ENCODE measurements around the gene UBN1. TPM values are rescaled to one million over a fixed set of nuclear protein-coding genes. Genes with fewer than 3 reads are reported as not detected.

The UBN1 gene
- polyA plus RNA-seq, 3 donors: 30.1 to 35.4 (median 33.0) TPM

DNA sequence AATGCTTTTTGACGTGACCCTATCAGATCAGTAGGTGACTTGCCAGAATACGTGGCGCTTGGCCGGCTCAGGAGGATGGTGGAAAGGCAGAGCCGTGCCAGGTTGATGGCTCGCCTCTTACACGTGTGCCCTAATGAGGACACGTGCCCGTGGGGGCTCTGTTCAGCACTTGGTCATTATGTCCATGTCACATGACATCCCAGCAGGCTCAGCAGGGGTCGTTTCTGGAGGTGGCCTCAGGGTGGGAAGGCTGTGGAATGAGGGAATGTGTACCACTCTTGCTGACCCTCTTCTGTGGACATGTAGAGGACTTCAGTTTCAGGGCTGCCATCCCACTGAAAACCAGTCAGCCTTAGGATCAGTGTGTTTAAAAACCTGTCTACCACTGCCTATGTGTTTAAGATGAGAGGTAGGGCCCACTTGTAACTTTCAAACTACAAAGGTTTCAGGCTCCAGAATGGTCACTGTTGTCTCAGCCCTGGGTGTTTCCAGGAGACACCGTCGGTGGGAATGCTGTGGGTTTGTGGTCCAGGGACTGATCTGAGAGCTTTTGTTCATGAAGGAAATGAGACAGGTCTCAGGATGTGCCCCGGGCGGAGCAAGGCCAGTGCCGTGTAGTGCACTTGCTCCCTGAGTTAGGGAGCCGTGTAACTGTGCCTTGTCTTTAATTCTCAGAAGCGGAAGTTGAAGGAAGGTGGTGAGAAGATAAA lies 12.1 kb downstream of the UBN1 start:
- DNase-seq (ENCODE audit: low read depth in 3 of 3, low spot score in 2 of 3): no peak

DNA sequence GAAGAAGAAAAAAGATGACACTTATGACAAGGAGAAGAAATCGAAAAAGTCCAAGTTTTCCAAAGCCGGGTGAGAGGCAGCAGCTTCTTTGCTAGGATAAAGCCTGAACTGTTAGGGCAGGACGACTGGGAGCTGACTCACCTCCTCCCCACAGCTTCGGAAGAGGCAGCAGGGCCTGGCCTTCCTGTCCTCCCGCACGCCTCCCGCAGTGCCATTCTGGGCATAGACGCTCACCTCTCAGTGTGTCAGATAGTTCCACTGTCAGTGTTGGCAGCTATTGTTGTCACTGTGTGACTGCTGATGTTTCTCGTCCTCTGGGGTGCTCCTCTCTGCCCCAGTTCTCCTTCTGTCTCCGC lies 12.6 kb downstream of the UBN1 start:
- no peak for DNase-seq (ENCODE audit: low read depth in 3 of 3, low spot score in 2 of 3)

DNA sequence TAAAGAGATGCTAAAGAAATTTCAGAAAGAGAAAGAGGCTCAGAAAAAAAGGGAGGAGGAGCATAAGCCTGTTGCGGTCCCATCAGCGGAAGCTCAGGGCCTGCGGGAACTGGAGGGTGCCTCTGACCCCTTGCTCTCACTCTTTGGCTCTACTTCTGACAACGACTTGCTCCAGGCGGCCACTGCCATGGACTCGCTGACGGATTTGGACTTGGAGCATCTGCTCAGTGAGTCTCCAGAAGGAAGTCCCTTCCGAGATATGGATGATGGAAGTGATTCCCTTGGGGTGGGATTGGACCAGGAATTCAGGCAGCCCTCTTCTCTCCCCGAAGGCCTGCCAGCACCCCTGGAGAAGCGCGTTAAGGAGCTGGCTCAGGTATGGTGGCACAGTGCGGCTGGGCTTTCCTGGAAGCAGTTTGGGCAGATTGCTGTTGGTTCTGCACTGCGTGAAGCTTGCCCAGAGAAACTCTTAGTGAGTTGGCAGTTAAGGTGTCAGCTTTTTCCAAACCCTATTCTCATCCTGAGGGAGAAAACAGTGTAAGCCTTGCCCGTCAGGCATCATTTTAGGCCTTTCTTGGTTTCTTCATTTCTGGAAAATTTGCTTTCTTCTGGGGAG lies 13.6 kb downstream of the UBN1 start:
- no peak for DNase-seq (ENCODE audit: low read depth in 3 of 3, low spot score in 2 of 3)

DNA sequence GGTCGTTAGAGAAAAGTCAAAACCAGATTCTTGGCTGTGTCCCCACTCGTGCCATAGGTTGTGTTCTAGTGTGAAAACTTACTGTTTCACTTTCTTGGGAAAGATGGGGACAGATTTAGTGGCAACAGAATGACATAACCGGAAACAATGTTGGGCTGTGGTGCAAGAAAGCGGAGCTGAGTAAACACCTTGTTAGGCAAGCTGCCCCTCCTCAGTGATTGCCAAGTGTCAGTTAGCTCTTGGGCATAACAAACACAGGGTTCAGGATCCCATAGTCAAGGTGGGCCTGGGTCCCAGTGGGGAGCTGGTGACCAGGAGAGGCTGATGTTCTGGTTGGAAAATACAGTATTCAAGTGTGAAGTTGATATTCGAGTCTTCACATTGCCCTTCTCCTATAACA lies 15.4 kb downstream of the UBN1 start:
- no peak for DNase-seq (ENCODE audit: low read depth in 3 of 3, low spot score in 2 of 3)

DNA sequence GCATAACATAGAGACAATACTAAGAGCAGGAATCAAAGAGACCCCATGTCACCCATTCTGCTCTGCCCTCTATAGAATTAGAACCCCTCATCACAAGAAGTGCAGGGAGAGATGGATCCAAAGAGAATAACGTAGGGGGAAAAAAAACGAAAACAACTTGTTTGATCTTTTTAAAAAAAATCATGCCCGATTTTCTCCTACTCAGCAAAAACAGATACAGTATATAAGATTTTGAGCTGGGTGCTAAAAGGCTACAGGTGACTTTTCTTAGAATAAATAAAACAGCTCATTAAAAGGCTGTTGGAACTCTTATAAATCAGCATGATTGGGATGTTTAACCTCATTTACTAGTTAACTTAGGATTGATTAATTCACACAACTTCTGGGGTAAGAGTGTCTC lies 17.4 kb downstream of the UBN1 start:
- no peak for DNase-seq (ENCODE audit: low read depth in 3 of 3, low spot score in 2 of 3)

DNA sequence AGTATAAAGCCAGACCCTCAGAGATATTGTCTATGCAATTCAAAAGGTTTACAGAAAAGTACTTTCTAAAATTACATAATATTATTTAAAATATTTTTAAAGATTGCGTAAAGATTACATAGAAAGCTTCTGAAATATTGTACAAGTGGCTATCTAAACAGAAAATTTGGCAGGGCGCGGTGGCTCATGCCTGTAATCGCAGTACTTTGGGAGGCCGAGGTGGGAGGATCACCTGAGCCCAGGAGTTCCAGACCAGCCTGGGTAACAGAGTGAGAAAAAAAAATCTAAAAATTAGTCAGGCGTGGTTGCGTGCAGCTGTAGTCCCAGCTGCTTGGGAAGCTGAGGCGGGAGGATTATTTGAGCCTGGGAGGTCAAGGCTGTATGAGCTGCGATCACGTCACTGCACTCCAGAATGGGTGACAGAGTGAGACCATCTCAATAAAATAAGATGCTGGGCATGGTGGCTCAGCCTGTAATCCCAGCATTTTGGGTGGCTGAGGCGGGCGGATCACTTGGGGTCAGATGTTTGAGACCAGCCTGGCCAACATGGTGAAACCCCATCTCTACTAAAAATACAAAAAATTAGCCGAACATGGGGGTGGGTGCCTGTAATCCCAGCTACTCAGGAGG lies 18.1 kb downstream of the UBN1 start:
- DNase-seq (ENCODE audit: low read depth in 3 of 3, low spot score in 2 of 3): no peak

DNA sequence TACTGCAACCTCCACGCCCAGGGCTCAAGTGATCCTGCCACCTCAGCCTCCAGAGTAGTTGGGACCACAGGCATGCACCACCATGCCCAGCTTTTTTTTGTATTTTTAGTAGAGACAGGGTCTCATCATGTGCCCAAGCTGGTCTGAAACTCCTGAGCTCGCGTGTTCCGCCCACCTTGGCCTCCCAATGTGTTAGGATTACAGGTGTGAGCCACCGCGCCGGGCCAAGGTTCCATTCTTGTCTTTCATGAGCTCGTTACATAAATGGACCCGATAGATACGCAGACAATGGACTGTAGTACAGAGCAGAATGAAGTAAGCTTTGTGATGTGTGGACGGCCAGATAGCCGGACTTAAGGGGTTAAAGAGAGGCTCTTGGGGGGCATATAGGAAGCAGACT lies 19.3 kb downstream of the UBN1 start:
- no peak for DNase-seq (ENCODE audit: low read depth in 3 of 3, low spot score in 2 of 3)

DNA sequence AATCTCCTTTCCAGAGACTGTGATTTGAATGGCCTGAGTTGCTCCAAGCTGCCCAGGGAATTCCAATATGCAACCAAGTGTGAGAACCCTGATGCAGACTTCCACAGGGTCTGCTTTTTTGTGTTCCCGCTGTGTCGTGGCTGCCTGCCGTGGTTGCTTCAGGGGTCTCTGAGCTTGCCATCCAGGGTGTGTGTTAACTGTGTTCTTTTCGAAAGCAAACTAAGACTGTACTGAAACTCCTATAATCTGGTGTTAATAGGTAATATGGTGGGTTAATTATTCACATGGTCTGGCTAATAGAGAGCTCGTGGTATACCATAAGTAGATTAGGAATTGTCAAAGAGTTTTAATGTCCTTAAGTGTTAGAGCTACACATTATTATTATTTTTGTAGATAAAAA lies 20.7 kb downstream of the UBN1 start:
- peak in 1 of 3 donors; percentile 36 for DNase-seq (ENCODE audit: low read depth in 3 of 3, low spot score in 2 of 3)

DNA sequence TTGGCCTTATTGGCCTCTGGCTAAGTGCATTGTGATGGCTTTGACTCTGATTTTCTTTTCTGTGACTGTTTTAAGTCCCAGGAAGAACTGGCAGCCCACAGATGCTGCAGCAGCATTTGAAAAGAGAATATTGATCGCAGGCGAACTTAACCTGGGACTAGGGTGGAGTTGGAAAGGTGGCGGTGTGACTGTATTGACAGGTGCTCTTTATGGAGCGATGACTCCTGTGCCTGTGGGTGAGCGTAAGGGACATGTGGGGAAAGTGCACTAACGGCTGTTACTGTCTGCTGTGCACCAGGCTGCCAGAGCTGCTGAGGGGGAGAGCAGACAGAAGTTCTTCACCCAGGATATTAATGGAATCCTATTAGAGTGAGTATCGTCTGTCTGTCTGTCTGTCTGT lies 21.3 kb downstream of the UBN1 start:
- DNase-seq (ENCODE audit: low read depth in 3 of 3, low spot score in 2 of 3): no peak

DNA sequence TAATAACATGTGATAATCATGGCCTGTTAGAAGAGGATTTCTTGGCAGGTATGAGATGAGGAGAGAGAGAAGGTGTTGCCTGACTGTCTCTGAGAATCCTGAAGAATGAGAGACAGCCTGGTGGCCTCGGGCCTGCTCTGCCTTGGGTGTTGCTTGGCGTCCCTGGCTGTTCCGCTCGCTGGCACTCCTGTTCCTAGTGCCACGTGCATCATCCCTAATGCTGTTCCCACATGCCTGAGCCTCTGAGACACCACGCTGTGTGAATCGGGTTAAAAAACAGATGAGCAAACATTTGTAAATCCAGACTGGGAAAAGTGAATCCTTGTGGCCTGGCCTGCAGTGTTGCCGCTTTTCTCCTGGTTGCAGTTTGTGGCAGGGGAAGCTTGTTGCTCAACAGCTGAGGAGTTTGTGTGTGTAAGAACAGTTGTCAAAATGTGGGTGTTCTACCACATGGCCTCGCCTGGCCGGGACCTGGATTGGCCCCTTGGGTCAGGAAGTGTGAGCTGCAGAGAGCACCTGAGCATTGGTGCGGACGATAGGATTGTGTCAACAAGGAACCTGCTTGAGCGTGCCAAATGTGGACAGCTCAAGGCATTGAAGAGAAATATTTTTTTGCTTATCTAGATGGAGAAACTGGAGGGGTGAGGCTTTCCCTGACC lies 22.0 kb downstream of the UBN1 start:
- no peak for DNase-seq (ENCODE audit: low read depth in 3 of 3, low spot score in 2 of 3)

DNA sequence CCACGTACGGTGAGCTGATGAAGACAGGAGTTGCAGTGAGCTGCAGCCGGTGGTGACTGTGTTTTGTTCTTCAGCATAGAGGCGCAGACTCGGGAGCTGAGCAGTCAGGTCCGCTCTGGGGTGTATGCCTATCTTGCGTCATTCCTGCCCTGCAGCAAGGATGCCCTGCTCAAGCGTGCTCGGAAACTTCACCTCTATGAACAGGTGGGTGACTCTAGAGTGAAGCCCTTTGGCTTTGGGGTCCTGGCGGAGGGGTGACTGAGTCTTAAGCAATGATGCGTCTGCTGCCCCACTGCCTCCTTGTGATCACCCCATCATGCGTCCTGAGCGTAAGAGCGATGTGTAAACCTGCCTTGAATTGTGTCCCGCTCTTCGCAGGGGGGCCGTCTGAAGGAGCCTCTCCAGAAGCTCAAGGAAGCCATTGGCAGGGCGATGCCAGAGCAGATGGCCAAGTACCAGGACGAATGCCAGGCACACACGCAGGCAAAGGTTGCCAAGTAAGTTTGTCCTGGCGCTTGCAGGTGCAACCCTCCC lies 22.9 kb downstream of the UBN1 start:
- DNase-seq (ENCODE audit: low read depth in 3 of 3, low spot score in 2 of 3): no peak

DNA sequence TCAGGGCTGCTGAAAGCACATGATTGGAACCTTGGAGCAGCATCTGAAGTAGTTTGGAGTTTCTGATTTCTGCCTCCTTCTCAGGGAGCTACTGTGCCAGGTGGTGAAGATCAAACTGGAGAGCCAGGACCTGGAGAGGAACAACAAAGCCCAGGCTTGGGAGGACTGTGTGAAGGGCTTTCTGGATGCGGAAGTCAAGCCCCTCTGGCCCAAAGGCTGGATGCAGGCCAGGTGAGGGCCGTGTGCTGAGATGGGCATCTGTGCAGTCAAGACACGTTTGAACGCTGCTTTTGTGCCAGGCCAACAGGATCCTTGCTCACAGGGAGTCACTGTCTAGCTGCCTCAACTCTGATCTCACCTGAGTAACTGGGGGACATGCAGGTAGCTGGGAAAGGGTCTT lies 23.8 kb downstream of the UBN1 start:
- no peak for DNase-seq (ENCODE audit: low read depth in 3 of 3, low spot score in 2 of 3)

DNA sequence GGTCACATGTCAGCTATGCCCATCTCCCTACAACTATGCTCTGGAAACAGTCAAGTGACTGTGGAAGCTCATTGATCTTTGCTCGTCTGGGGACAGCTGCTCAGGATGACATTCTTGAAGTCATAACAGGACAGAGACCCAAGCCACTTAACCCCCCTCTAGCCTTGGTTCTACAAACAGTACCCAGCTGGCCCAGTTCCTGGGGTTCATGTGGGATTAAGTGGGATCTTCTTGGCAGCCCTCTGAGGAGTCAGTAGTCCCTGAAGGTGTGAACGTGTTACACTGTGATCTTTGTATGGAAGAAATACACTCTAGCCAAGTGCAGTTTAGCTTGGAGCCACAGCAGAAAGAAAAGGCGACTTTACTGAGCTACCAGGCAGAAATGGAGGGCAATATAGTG lies 25.8 kb downstream of the UBN1 start:
- DNase-seq (ENCODE audit: low read depth in 3 of 3, low spot score in 2 of 3): no peak

DNA sequence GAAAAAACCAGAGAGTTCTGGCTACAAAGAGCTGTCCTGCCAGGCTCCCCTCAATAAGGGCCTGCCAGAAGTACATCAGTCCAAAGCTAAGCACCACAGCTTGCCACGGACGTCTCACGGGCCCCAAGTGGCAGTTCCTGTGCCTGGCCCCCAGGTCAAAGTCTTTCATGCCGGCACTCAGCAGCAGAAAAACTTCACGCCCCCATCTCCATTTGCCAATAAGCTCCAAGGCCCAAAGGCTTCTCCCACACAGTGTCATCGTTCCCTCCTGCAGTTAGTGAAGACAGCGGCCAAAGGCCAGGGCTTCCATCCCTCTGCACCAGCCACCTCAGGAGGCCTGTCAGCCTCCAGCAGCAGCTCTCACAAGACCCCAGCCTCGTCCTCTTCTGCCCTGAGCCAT lies 27.4 kb downstream of the UBN1 start:
- no peak for DNase-seq (ENCODE audit: low read depth in 3 of 3, low spot score in 2 of 3)

DNA sequence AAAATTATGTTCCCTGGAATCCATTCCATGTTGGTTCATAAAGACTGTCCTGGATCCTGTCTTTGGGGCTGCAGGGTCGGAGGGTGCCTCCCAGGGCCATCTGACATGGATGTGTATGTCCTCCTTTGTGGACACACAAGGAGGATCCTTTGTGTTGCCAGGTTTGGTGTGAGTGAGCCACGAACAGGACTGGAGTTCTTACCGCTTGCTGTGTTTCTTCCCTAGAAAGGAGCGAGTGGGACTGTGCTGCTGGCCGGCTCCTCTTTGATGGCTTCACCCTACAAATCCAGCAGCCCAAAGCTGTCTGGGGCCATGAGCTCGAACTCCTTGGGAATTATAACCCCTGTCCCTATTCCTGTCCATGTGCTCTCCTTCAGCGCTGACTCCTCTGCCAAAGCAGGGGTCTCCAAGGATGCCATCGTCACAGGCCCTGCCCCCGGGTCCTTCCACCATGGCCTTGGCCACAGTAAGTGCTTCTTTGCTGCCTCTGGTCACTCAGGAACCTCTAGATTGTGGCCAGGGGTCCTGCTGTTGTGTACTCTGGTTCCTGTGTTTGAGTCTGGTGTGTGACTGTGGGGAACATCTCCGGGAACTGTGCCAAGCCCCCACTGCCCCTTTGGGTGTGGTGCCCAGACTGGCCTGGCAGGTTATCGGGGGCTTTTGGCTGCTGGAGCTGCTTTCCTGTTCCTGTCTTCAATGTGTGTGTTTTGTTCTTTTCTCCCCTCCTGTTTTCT lies 29.5 kb downstream of the UBN1 start:
- no peak for DNase-seq (ENCODE audit: low read depth in 3 of 3, low spot score in 2 of 3)

DNA sequence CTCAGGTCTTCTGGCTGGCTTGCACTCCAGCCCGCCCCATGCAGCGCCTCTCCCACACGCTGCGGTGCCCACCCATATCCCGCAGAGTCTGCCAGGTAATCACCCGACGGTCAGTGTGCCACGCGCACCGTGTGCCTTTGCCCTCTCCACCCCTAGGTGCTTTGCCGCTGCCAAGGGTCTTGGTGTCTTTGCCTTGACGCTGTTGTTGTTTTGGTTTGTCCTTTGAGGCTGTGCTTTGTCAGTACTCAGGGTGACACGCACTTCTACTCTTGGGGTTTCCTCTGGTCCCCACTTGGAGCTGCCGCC lies 30.1 kb downstream of the UBN1 start:
- DNase-seq (ENCODE audit: low read depth in 3 of 3, low spot score in 2 of 3): no peak

DNA sequence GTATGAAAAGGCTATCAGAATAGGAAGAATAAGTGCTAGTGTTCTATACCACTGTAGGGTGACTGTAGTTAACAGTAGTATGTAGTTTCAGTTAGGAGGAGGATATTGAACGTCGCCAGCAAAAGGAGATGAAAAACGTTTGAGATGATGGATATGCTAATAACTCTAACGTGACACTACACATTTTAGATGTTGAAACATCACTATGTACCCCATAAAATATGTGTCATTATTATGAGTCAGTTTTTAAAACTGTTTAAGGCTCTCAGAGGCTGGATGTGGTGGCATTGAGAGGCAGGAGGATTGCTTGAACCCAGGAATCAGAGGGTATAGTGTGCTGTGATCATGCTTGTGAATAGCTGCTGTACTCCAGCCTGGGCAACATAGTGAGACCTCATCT lies 31.8 kb downstream of the UBN1 start:
- DNase-seq (ENCODE audit: low read depth in 3 of 3, low spot score in 2 of 3): no peak

DNA sequence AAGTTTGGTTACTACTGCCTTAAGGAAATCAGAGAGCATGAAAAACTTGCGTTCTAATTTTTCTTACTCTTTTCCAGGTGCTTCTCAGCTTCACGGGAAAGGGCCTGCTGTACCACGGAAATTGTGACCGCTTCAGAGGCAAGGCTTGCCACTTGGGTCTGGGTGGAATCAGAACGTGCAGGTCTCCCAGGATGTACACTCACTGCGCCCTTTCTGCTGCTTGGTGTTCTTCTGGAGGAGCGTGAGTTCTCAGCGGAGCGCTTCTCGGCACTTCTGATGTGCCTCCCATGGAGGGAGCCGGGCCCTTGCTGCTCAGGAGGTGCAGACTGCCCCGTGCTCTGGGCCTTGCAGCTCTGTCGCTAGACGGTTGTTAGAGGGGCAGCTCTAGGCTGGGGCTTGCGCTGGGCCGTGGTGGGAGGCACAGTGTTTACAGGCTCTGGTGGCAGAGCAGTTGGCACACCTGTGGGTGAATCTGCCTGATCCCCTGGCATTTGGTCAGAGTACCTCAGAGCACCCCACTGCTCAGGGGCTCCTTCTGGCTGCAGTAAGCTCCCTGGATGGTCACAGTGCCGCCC lies 32.8 kb downstream of the UBN1 start:
- DNase-seq (ENCODE audit: low read depth in 3 of 3, low spot score in 2 of 3): no peak

DNA sequence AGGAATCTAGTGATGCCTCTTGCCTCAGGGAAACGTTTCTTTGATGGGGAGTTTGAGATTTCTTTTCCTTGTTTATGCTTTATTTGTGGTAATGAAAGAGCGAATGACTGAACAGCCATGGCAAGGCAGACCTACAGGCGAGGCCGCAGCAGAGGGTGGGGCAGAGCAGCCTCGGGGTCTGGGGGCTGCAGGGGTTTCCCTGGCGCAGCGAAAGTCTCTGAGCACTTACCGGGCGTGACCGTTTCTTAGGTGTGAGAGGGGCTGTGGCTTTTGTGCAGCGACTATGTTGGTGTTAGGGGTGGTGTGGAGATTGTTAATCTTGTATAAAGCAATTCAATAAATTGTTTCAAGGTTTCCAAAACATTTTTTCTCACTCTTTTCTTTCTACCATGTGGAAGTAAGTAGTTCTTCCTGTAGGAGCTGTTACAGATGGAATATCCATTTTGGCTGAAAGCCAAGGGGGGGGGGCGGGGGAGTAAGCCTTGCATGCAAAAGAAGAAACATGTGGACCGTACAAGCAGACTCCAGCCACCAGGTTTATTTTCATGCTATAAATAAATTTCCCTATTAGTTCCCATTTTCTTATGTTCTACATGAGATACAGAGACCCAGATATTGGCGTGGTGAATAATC lies 34.8 kb downstream of the UBN1 start:
- peak in 1 of 3 donors; percentile 45 for DNase-seq (ENCODE audit: low read depth in 3 of 3, low spot score in 2 of 3)

DNA sequence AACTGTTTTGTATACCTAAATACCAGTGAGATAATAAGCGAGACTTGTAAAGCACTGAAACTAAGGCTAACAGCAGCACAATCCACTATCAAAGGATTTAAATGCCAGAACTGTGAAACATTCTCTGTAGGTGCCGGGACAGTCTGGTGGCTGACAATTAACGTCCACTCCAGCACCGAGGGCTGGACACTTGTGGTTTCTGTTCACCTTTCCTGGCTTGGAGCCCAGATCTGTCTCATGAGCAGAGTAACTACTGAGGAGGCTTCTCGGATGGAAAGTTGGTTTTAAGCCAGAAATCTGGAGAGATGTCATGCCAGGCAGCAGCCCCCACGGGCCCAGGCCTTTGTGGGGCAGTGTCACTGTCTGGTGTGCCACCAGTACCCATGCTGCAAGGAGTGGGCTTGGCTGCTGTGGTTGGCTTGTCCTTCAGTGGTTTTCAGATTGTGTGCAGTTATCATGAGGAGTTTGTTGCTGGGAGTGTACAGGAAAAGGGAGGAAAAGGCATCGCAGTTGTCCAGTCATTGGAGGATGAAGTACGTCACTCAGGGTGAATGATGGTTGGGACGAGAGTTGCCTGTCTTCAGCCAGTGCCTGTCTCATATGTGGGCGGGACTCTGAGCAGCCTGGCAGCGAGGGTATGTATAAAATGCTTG lies 35.5 kb downstream of the UBN1 start:
- DNase-seq (ENCODE audit: low read depth in 3 of 3, low spot score in 2 of 3): peak in 1 of 3 donors; percentile 15

Measured in right renal cortex interstitium (tissue), 3 donors.